GM12878 (cell line): ENCODE results near the gene KDM3B. TPM values are rescaled to one million over a fixed set of nuclear protein-coding genes. Genes with fewer than 3 reads are reported as not detected.

ENCODE experiments used
- ATAC-seq: fragments of 200-7000 bp; cut with Tn5 transposase; 3 replicates; pipeline ENCODE4 v1.9.1; 2020; ENCODE audit warnings: mild to moderate bottlenecking, moderate library complexity
- BruUV-seq: library from RNA; stranded (reverse); fragments of 400-500 nt; replicated peaks from 2 replicates; lab custom pipeline; 2021; lab: Mats Ljungman, UMichigan
- CTCF ChIA-PET: fragments of 300-600 bp; sonication (Branson Sonifier 250); formaldehyde crosslinking; extraction: SDS; loops from one replicate; lab custom pipeline; 2021; ENCODE audit warnings: inconsistent platforms; lab: Yijun Ruan, JAX
- POLR2A ChIA-PET: fragments of 350-600 bp; formaldehyde crosslinking; extraction: SDS; loops from one replicate; lab custom pipeline; 2021; ENCODE audit warnings: inconsistent platforms; lab: Charles Lee
- RAD21 ChIA-PET: fragments of 300-600 bp; sonication (Branson Sonifier 250); formaldehyde crosslinking; loops from one replicate; lab custom pipeline; 2023; ENCODE audit warnings: antibody characterized with exemption; ENCODE audit not compliant: unreplicated experiment; lab: Charles Lee
- SMC1A ChIA-PET: fragments of 300-600 bp; sonication (Branson Sonifier 250); formaldehyde crosslinking; loops from one replicate; lab custom pipeline; 2023; ENCODE audit not compliant: unreplicated experiment, uncharacterized antibody; lab: Charles Lee
- DNase-seq: peaks from one replicate; pipeline ENCODE4 v3.0.0-alpha.2; 2011; ENCODE audit warnings: low read depth, low spot score
- FAIRE-seq: peaks from 3 replicates; lab custom pipeline; 2011; peaks lifted over from hg19 to GRCh38; lab: Jason Lieb, UNC
- H2AFZ ChIP-seq: 2 replicates; pipeline ENCODE4 v1.6.0; 2011; ENCODE audit warnings: low read depth, low read length, control low read depth; ENCODE audit not compliant: control insufficient read depth
- H3K27ac ChIP-seq: 2 replicates; pipeline ENCODE4 v1.5.1; 2011; ENCODE audit warnings: control low read depth; ENCODE audit not compliant: control insufficient read depth, insufficient read depth
- H3K27me3 ChIP-seq, 2 experiments: replicated peaks in 1 of 2; 2 replicates each; pipeline versions ENCODE4 v1.6.0 to v1.6.1; 2011; ENCODE audit warnings: low read length in 1 of 2; ENCODE audit not compliant: control insufficient read depth in 2 of 2, insufficient read depth in 2 of 2
- H3K36me3 ChIP-seq, 2 experiments: 2 replicates each; pipeline ENCODE4 v1.5.1; 2011; ENCODE audit warnings: low read length in 1 of 2; ENCODE audit not compliant: control insufficient read depth in 2 of 2, insufficient read depth in 2 of 2
- H3K4me1 ChIP-seq: 2 replicates; pipeline ENCODE4 v1.6.1; 2011; ENCODE audit warnings: mild to moderate bottlenecking, low read length, moderate library complexity, mixed read lengths; ENCODE audit not compliant: control insufficient read depth, insufficient read depth
- H3K4me2 ChIP-seq: 2 replicates; pipeline ENCODE4 v1.6.0; 2011; ENCODE audit warnings: control low read depth; ENCODE audit not compliant: control insufficient read depth, insufficient read depth
- H3K4me3 ChIP-seq: fragments of 200-600 bp; sonication (generic); 2 replicates; pipeline ENCODE4 v1.5.1; 2016
- H3K79me2 ChIP-seq: 2 replicates; pipeline ENCODE4 v1.6.0; 2011; ENCODE audit warnings: low read length; ENCODE audit not compliant: control insufficient read depth, insufficient read depth
- H3K9ac ChIP-seq: 2 replicates; pipeline ENCODE4 v1.8.0; 2011; ENCODE audit warnings: low read length, control low read depth, mixed read lengths; ENCODE audit not compliant: control insufficient read depth, insufficient read depth
- H3K9me3 ChIP-seq: replicated peaks from 3 replicates; pipeline ENCODE4 v1.5.1; 2011; ENCODE audit warnings: mild to moderate bottlenecking, low read length; ENCODE audit not compliant: control insufficient read depth, insufficient read depth
- H4K20me1 ChIP-seq: 2 replicates; pipeline ENCODE4 v1.6.0; 2011; ENCODE audit not compliant: control insufficient read depth, insufficient read depth
- BMI1 ChIP-seq: fragments of 450-650 bp; IDR thresholded peaks from 2 replicates; pipeline ENCODE4 v1.6.1; 2016; ENCODE audit warnings: mild to moderate bottlenecking, moderate library complexity, borderline replicate concordance
- FOXK2 ChIP-seq: fragments of 450-650 bp; IDR thresholded peaks from 2 replicates; pipeline ENCODE4 v1.6.1; 2017; ENCODE audit warnings: mild to moderate bottlenecking, moderate library complexity
- GABPA ChIP-seq: IDR thresholded peaks from 2 replicates; pipeline ENCODE4 v1.6.1; 2014; ENCODE audit warnings: antibody characterized with exemption, low read depth, mild to moderate bottlenecking, inconsistent platforms
- JUNB ChIP-seq: IDR thresholded peaks from 2 replicates; pipeline ENCODE4 v1.6.1; 2016; ENCODE audit warnings: antibody characterized with exemption, mild to moderate bottlenecking
- WRNIP1 ChIP-seq: IDR thresholded peaks from 2 replicates; pipeline ENCODE4 v1.6.1; 2011; ENCODE audit warnings: low read depth, low read length, improper control_type of control experiment, borderline replicate concordance
- ZNF217 ChIP-seq: fragments of 450-650 bp; IDR thresholded peaks from 2 replicates; pipeline ENCODE4 v1.6.1; 2017; ENCODE audit warnings: antibody characterized with exemption, mild to moderate bottlenecking
- WGBS: methylation state at CpG from one replicate; pipeline ENCODE4 v1.1.6; 2016; ENCODE audit warnings: low lambda C conversion rate; ENCODE audit not compliant: insufficient replicate concordance, insufficient coverage; ENCODE audit errors: missing lambda C conversion rate; 5-methylcytosine and 5-hydroxymethylcytosine counted together
- in situ Hi-C: fragments of 300-500 bp; cut with MboI; formaldehyde crosslinking; loops from 9 replicates; pipeline ENCODE4 v1.14.3; 2018; ENCODE audit warnings: mixed read lengths
- intact Hi-C: fragments of 100-400 bp; cut with micrococcal nuclease; formaldehyde crosslinking; loops from one replicate; pipeline ENCODE4 v1.14.2; 2022; ENCODE audit not compliant: unreplicated experiment
- polyA plus RNA-seq, 11 experiments: library from polyadenylated mRNA; depleted of rRNA in 4 of 11; unstranded in 6 of 11; stranded (reverse) in 5 of 11; fragments of >200 nt; fragmentation: Nextera tagmentation in 4 of 11; fragmentation: Illumina TruSeq in 1 of 11; extraction: Ambion mirVana in 4 of 11; extraction: Trizol in 1 of 11; gene quantifications; 1 replicate in 1 of 11; 2 replicates in 10 of 11; pipeline versions ENCODE4 v1.2.1 to v1.2.3, GENCODE V29; 2011 to 2016; ENCODE audit warnings: inconsistent platforms in 2 of 11, missing spikeins in 2 of 11, low read depth in 1 of 11
- total RNA-seq, 4 experiments: library from RNA; depleted of rRNA in 3 of 4; stranded (reverse); fragments of >200 nt in 3 of 4; fragmentation: Illumina TruSeq in 1 of 4; extraction: Trizol in 1 of 4; gene quantifications; 2 replicates each; pipeline versions ENCODE4 v1.2.1 to v1.2.3, GENCODE V29; 2013 to 2021
- TF ChIP-seq, protein P1 (sequence below): fragments of 450-650 bp; formaldehyde crosslinking; IDR thresholded peaks from 2 replicates; pipeline ENCODE4 v1.4.0; 2020; ENCODE audit warnings: mild to moderate bottlenecking, moderate library complexity
- TF ChIP-seq, protein P2 (sequence below): IDR thresholded peaks from 2 replicates; pipeline ENCODE4 v1.6.1; 2012; ENCODE audit warnings: low read length, inconsistent platforms

Gene KDM3B
- total and polyA plus RNA-seq, 10 of the 15 experiments (the other 5 are each of a cell fraction or from before 2014, with no cell fraction given), result 8.5 to 45.7 (median 29.0) TPM

DNA sequence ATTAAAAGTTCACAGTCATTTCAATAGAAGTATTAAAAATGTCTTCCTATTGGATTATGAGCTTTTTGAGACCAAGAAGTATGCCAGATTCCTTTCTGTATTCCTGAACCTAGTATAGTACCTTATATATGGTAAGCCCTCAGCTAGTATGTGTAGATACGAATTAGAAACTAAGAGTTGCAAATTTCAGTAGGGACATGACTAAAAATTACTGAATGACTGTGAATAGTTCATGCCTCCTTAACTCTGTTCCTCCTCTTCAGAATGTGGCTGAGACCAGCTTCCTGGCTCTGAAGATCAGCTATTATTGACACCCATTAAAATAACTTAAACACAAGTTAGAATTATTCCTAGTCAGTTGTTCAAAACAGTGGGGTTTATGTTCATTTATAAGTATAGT, 19.7 kb downstream of the KDM3B start:
- Histone ChIP-seq H3K4me1 (peaks cover 15% of the 10 kb centered on the region; the same call in 1 of the 2 replicates), H3K9ac (no peak overlapping the region), H3K27ac (peak overlapping the region; percentile 60), H3K36me3 (peaks cover 0 to 9% of the 10 kb centered on the region in 2 experiments; a peak in 3 of 4 replicates), H3K4me2 (no peak overlapping the region), H3K27me3 (no peaks in the 10 kb centered on the region), H4K20me1 (no peaks in the 10 kb centered on the region), H3K4me3 (0 out of 2 replicates have a peak overlapping the region, but pooled peaks have one; percentile 15), H2AFZ (no peak overlapping the region), H3K9me3 (no peaks in the 10 kb centered on the region), H3K79me2 (peaks cover 43% of the 10 kb centered on the region)
- ChIA-PET RAD21 (no interaction called here), SMC1A (interaction anchor here (0.8 to 1.6 kb wide), 4 partner anchors 17 to 187 kb away, joined by 3 to 7 read pairs (median 4); no protein-coding TSS in a partner anchor), CTCF (interaction anchor here (1.2 to 3.3 kb wide), 3 partner anchors 19 to 77 kb away, joined by 3 to 19 read pairs (median 16); partner anchors contain the start of gene KDM3B), POLR2A (interaction anchor here (1.0 to 2.8 kb wide), 3 partner anchors 19 to 34 kb away, joined by 3 to 13 read pairs (median 4); partner anchors contain the start of genes FAM53C and KDM3B)
- DNase-seq (no peak), FAIRE-seq (peak; percentile 66), ATAC-seq (peak; percentile 75)
- BruUV-seq, result no TSS peak
- TF ChIP-seq WRNIP1, result no peak
- TF ChIP-seq ZNF217, result no peak
- TF ChIP-seq JUNB, result 0 out of 2 replicates have a peak, but pooled peaks have one; percentile 25
- TF ChIP-seq, protein P1, sequence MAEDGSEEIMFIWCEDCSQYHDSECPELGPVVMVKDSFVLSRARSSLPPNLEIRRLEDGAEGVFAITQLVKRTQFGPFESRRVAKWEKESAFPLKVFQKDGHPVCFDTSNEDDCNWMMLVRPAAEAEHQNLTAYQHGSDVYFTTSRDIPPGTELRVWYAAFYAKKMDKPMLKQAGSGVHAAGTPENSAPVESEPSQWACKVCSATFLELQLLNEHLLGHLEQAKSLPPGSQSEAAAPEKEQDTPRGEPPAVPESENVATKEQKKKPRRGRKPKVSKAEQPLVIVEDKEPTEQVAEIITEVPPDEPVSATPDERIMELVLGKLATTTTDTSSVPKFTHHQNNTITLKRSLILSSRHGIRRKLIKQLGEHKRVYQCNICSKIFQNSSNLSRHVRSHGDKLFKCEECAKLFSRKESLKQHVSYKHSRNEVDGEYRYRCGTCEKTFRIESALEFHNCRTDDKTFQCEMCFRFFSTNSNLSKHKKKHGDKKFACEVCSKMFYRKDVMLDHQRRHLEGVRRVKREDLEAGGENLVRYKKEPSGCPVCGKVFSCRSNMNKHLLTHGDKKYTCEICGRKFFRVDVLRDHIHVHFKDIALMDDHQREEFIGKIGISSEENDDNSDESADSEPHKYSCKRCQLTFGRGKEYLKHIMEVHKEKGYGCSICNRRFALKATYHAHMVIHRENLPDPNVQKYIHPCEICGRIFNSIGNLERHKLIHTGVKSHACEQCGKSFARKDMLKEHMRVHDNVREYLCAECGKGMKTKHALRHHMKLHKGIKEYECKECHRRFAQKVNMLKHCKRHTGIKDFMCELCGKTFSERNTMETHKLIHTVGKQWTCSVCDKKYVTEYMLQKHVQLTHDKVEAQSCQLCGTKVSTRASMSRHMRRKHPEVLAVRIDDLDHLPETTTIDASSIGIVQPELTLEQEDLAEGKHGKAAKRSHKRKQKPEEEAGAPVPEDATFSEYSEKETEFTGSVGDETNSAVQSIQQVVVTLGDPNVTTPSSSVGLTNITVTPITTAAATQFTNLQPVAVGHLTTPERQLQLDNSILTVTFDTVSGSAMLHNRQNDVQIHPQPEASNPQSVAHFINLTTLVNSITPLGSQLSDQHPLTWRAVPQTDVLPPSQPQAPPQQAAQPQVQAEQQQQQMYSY (CRISPR knock-in tag), result no peak
- no peak for TF ChIP-seq GABPA
- TF ChIP-seq, protein P2, sequence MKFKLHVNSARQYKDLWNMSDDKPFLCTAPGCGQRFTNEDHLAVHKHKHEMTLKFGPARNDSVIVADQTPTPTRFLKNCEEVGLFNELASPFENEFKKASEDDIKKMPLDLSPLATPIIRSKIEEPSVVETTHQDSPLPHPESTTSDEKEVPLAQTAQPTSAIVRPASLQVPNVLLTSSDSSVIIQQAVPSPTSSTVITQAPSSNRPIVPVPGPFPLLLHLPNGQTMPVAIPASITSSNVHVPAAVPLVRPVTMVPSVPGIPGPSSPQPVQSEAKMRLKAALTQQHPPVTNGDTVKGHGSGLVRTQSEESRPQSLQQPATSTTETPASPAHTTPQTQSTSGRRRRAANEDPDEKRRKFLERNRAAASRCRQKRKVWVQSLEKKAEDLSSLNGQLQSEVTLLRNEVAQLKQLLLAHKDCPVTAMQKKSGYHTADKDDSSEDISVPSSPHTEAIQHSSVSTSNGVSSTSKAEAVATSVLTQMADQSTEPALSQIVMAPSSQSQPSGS, result 0 out of 2 replicates have a peak, but pooled peaks have one; percentile 19
- TF ChIP-seq BMI1, result no peak
- no peak for TF ChIP-seq FOXK2
- WGBS, result 0% methylated on average over 1 of the region's 1 CpG
- intact Hi-C loops, result no loop called here
- in situ Hi-C loops, result no loop called here
